Bronchial epithelial cell (primary cell): ENCODE results near the gene NDE1. TPM values are rescaled to one million over a fixed set of nuclear protein-coding genes. Genes with fewer than 3 reads are reported as not detected.
A peak's percentile ranks its signal among the peaks of the same experiment; 100 is the strongest.

Experiments
- DNase-seq: peaks from one replicate; pipeline ENCODE4 v3.0.0-alpha.2; 2010; ENCODE audit warnings: low read depth
- FAIRE-seq: peaks from 2 replicates; lab custom pipeline; 2011; peaks lifted over from hg19 to GRCh38; lab: Jason Lieb, UNC
- H3K27me3 ChIP-seq: 2 replicates; pipeline ENCODE4 v1.5.1; 2011; ENCODE audit warnings: low read length; ENCODE audit not compliant: control insufficient read depth, insufficient read depth
- H3K36me3 ChIP-seq: 2 replicates; pipeline ENCODE4 v1.5.1; 2011; ENCODE audit warnings: low read length; ENCODE audit not compliant: control insufficient read depth, insufficient read depth
- H3K4me3 ChIP-seq: 2 replicates; pipeline ENCODE4 v1.5.1; 2011; ENCODE audit warnings: mild to moderate bottlenecking, low read depth, low read length, control low read depth
- CTCF ChIP-seq: IDR thresholded peaks from 2 replicates; pipeline ENCODE4 v1.5.1; 2011; ENCODE audit warnings: mild to moderate bottlenecking, moderate library complexity, low read length, control low read depth, inconsistent platforms; ENCODE audit not compliant: insufficient read depth, severe bottlenecking
- total RNA-seq: library from RNA; depleted of rRNA; stranded (reverse); fragments of >200 nt; gene quantifications from 2 replicates; pipeline ENCODE4 v1.2.1, GENCODE V29; 2014

Gene NDE1
- total RNA-seq, 1 donor from 2014 or later = 74.2 TPM

GRCh38 chr16:15676506-15676905 is 26.5 kb downstream of the NDE1 start:
- no peak for FAIRE-seq
- peaks cover 23% of the 10 kb centered on the region for H3K36me3 ChIP-seq
- no peak for TF ChIP-seq CTCF
- no peaks in the 10 kb centered on the region for H3K27me3 ChIP-seq
- DNase-seq = no peak
- H3K4me3 ChIP-seq = no peak overlapping the region

- DNase-seq = no peak
- no peaks in the 10 kb centered on the region for H3K27me3 ChIP-seq
- H3K36me3 ChIP-seq = peaks cover 23% of the 10 kb centered on the region
- no peak for TF ChIP-seq CTCF
- no peak for FAIRE-seq
- no peak overlapping the region for H3K4me3 ChIP-seq
Observed at GRCh38 chr16:15677447-15677846, 27.4 kb downstream of the NDE1 start.

- FAIRE-seq (no peak), DNase-seq (peak; percentile 85)
- Histone ChIP-seq H3K27me3 (no peaks in the 10 kb centered on the region), H3K4me3 (no peak overlapping the region), H3K36me3 (peaks cover 29% of the 10 kb centered on the region)
- TF ChIP-seq CTCF = peak; percentile 51
Observed at GRCh38 chr16:15682105-15682570, 32.1 kb downstream of the NDE1 start.

GRCh38 chr16:15686287-15686686 is 36.2 kb downstream of the NDE1 start:
- FAIRE-seq (no peak), DNase-seq (no peak)
- Histone ChIP-seq H3K36me3 (peaks cover 27% of the 10 kb centered on the region), H3K27me3 (no peaks in the 10 kb centered on the region), H3K4me3 (no peak overlapping the region)
- no peak for TF ChIP-seq CTCF

- no peak for DNase-seq
- H3K27me3 ChIP-seq = no peaks in the 10 kb centered on the region
- no peak for FAIRE-seq
- no peak for TF ChIP-seq CTCF
- no peak overlapping the region for H3K4me3 ChIP-seq
- H3K36me3 ChIP-seq = peaks cover 37% of the 10 kb centered on the region
Observed at GRCh38 chr16:15689290-15689689, 39.2 kb downstream of the NDE1 start.

GRCh38 chr16:15690296-15690695 is 40.3 kb downstream of the NDE1 start:
- Histone ChIP-seq H3K4me3 (no peak overlapping the region), H3K27me3 (no peaks in the 10 kb centered on the region), H3K36me3 (peaks cover 38% of the 10 kb centered on the region)
- no peak for TF ChIP-seq CTCF
- FAIRE-seq = no peak
- no peak for DNase-seq
